Transverse colon (tissue), 4 donors: ENCODE measurements around the gene ATP2B1. TPM values are rescaled to one million over a fixed set of nuclear protein-coding genes. Genes with fewer than 3 reads are reported as not detected.

ENCODE experiments used
- DNase-seq: peaks from one replicate; pipeline ENCODE4 v3.0.0-alpha.2; 2019
- H3K27ac ChIP-seq, 4 donors: fragments of 200-600 bp; sonication (generic); 2 replicates each; pipeline ENCODE4 v1.5.1; 2016 to 2018; ENCODE audit warnings: inconsistent platforms in 4 of 4
- H3K27me3 ChIP-seq: fragments of 200-600 bp; sonication (generic); 2 replicates; pipeline ENCODE4 v1.5.1; 2017; ENCODE audit warnings: inconsistent platforms
- H3K36me3 ChIP-seq, 4 donors: fragments of 200-600 bp; sonication (generic); 2 replicates each; pipeline ENCODE4 v1.5.1; 2017 to 2019; ENCODE audit warnings: inconsistent platforms in 4 of 4
- H3K4me1 ChIP-seq, 4 donors: fragments of 200-600 bp; sonication (generic); 2 replicates each; pipeline ENCODE4 v1.5.1; 2017 to 2020; ENCODE audit warnings: inconsistent platforms in 4 of 4
- H3K4me3 ChIP-seq, 4 donors: fragments of 200-600 bp; sonication (generic); 1 replicate in 1 of 4; 2 replicates in 3 of 4; pipeline versions ENCODE4 v1.5.1 to v1.6.1; 2017 to 2019; ENCODE audit warnings: inconsistent platforms in 4 of 4
- H3K9me3 ChIP-seq, 2 donors: fragments of 200-600 bp; sonication (generic); 2 replicates each; pipeline ENCODE4 v1.5.1; 2017 to 2019; ENCODE audit warnings: inconsistent platforms in 2 of 2
- EP300 ChIP-seq: sonication (generic); formaldehyde crosslinking; IDR thresholded peaks from one replicate; pipeline ENCODE4 v1.6.1; 2017; ENCODE audit warnings: antibody characterized with exemption, low read depth
- POLR2A ChIP-seq: fragments of 450-650 bp; IDR thresholded peaks from one replicate; pipeline ENCODE4 v1.6.1; 2016; ENCODE audit warnings: antibody characterized with exemption, mild to moderate bottlenecking, moderate library complexity
- POLR2AphosphoS5 ChIP-seq, 3 donors: sonication (generic); formaldehyde crosslinking; IDR thresholded peaks; one replicate each; pipeline ENCODE4 v1.6.1; 2016; ENCODE audit warnings: antibody characterized with exemption in 3 of 3
- WGBS, 2 donors: methylation state at CpG; one replicate each; pipeline ENCODE4 v1.1.5; 2018; ENCODE audit warnings: low coverage in 1 of 2; 5-methylcytosine and 5-hydroxymethylcytosine counted together
- in situ Hi-C, 4 donors: fragments of 200-750 bp; cut with MboI; loops; one replicate each; pipeline versions ENCODE4 v1.15.0 to v1.15.1; 2017; ENCODE audit warnings: low sequenced_read_pairs in 3 of 4, low pct_ligation_motif_present in 1 of 4, low pct_unique_long_range_greater_than_20kb in 1 of 4
- intact Hi-C: fragments of 100-400 bp; cut with DNase I; formaldehyde crosslinking; loops from one replicate; pipeline ENCODE4 v1.15.1; 2023; ENCODE audit warnings: low total_unique reads
- total RNA-seq, 4 donors: library from RNA; depleted of rRNA; stranded (reverse); fragments of >200 nt; gene quantifications; one replicate each; pipeline ENCODE4 v1.1.0, GENCODE V29; 2016
- TF ChIP-seq, protein P1 (sequence below), 5 experiments: fragments of 200-600 bp in 3 of 5; fragments of 450-650 bp in 2 of 5; sonication (generic) in 3 of 5; IDR thresholded peaks; 1 replicate in 2 of 5; 2 replicates in 3 of 5; pipeline ENCODE4 v1.5.1; 2016 to 2017; ENCODE audit warnings: antibody characterized with exemption in 5 of 5, inconsistent platforms in 3 of 5, mild to moderate bottlenecking in 2 of 5, moderate library complexity in 1 of 5

Gene ATP2B1
- total RNA-seq, 4 donors from 2014 or later: 52.7 to 235 (median 104) TPM

DNA sequence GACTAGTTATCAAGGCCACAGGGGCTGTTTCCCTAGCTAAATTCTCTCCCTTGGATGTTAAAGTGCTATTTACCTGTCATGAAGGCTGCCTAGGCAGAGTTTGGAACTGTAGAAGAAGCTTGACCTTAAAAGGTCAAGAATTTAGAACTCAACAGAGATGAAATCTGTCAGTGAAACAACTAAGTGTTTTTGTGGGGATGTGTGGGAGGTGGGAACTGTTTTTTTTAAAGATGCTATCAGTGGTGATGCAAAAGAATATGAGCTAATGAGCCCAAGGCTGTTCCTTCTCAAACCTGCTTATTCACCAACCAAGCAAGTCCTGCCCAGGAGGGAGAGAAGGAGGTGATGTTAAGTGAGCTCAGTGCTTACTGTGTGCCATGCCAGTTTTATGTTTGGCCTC, 142.0 kb downstream of the ATP2B1 start:
- H3K27ac ChIP-seq: no peak overlapping the region
- H3K4me1 ChIP-seq: no peaks in the 10 kb centered on the region
- H3K9me3 ChIP-seq: no peaks in the 10 kb centered on the region
- no peaks in the 10 kb centered on the region for H3K27me3 ChIP-seq
- no peak for DNase-seq
- intact Hi-C loops: no loop called here
- no peak for TF ChIP-seq EP300
- TF ChIP-seq, protein P1, sequence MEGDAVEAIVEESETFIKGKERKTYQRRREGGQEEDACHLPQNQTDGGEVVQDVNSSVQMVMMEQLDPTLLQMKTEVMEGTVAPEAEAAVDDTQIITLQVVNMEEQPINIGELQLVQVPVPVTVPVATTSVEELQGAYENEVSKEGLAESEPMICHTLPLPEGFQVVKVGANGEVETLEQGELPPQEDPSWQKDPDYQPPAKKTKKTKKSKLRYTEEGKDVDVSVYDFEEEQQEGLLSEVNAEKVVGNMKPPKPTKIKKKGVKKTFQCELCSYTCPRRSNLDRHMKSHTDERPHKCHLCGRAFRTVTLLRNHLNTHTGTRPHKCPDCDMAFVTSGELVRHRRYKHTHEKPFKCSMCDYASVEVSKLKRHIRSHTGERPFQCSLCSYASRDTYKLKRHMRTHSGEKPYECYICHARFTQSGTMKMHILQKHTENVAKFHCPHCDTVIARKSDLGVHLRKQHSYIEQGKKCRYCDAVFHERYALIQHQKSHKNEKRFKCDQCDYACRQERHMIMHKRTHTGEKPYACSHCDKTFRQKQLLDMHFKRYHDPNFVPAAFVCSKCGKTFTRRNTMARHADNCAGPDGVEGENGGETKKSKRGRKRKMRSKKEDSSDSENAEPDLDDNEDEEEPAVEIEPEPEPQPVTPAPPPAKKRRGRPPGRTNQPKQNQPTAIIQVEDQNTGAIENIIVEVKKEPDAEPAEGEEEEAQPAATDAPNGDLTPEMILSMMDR (IDR thresholded peaks at IDR 0.05): no peak
- no peak for TF ChIP-seq POLR2AphosphoS5 (IDR thresholded peaks at IDR 0.05)
- no peak for TF ChIP-seq POLR2A
- in situ Hi-C loops: loop anchor here in 3 of 4 donors (25.0 kb wide), 4 partner anchors 421 to 1371 kb away; no protein-coding TSS in a partner anchor
- H3K36me3 ChIP-seq: no peaks in the 10 kb centered on the region
- H3K4me3 ChIP-seq: no peak overlapping the region

- Histone ChIP-seq H3K36me3 (no peaks in the 10 kb centered on the region), H3K4me3 (no peak overlapping the region), H3K9me3 (no peaks in the 10 kb centered on the region), H3K27me3 (no peaks in the 10 kb centered on the region), H3K4me1 (no peaks in the 10 kb centered on the region), H3K27ac (no peak overlapping the region)
- no peak for DNase-seq
- TF ChIP-seq EP300 (no peak), POLR2A (no peak), POLR2AphosphoS5 (IDR thresholded peaks at IDR 0.05) (no peak)
- TF ChIP-seq, protein P1 (IDR thresholded peaks at IDR 0.05): no peak
- in situ Hi-C loops: loop anchor here in 3 of 4 donors (25.0 kb wide), 4 partner anchors 422 to 1372 kb away; no protein-coding TSS in a partner anchor
- intact Hi-C loops: no loop called here
Measured at GRCh38 chr12:89565002-89565401, 143.6 kb downstream of the ATP2B1 start.

DNA sequence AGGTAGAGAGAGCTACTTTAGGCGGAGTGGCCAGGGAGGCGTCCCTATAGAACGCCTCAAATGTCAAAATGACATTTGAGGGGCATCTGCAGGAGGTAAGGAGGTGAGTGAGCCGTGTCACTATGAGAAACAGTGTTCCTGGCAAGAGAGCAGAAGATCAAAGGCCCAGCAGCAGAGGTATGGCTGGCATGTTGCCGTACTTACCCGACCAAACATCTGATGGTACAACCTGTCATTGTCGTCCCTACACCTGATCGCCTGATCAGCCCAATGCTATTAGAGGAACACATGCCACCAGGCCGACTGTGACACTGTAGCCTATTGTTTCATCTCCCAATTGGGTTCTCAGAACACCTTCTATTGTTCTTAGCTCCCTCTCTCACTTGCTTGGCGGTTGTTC, 148.9 kb downstream of the ATP2B1 start:
- no peak overlapping the region for H3K27ac ChIP-seq
- H3K36me3 ChIP-seq: no peaks in the 10 kb centered on the region
- WGBS, 2 donors: 83 to 92% methylated on average over 4 to 10 of the region's 10 CpGs
- H3K9me3 ChIP-seq: no peaks in the 10 kb centered on the region
- TF ChIP-seq, protein P1 (IDR thresholded peaks at IDR 0.05): no peak
- TF ChIP-seq POLR2A: no peak
- no peak for TF ChIP-seq EP300
- no peak for TF ChIP-seq POLR2AphosphoS5 (IDR thresholded peaks at IDR 0.05)
- no peak for DNase-seq
- H3K4me3 ChIP-seq: no peak overlapping the region
- intact Hi-C loops: no loop called here
- no peaks in the 10 kb centered on the region for H3K4me1 ChIP-seq
- in situ Hi-C loops: loop anchor here in 3 of 4 donors (25.0 kb wide), 4 partner anchors 428 to 1378 kb away; no protein-coding TSS in a partner anchor
- H3K27me3 ChIP-seq: no peaks in the 10 kb centered on the region

- Histone ChIP-seq H3K4me1 (no peaks in the 10 kb centered on the region), H3K36me3 (no peaks in the 10 kb centered on the region), H3K9me3 (no peaks in the 10 kb centered on the region), H3K27ac (no peak overlapping the region), H3K27me3 (no peaks in the 10 kb centered on the region), H3K4me3 (no peak overlapping the region)
- no peak for TF ChIP-seq POLR2A
- DNase-seq: no peak
- in situ Hi-C loops: loop anchor here in 3 of 4 donors (25.0 kb wide), 4 partner anchors 430 to 1380 kb away; no protein-coding TSS in a partner anchor
- WGBS, 2 donors: 58 to 59% methylated on average over 2 of the region's 2 CpGs
- intact Hi-C loops: no loop called here
Measured at GRCh38 chr12:89556976-89557375, 151.7 kb downstream of the ATP2B1 start.

- no peak for TF ChIP-seq EP300
- no peak for TF ChIP-seq POLR2AphosphoS5 (IDR thresholded peaks at IDR 0.05)
- TF ChIP-seq POLR2A: no peak
- TF ChIP-seq, protein P1 (IDR thresholded peaks at IDR 0.05): no peak
- Histone ChIP-seq H3K4me1 (no peaks in the 10 kb centered on the region), H3K27me3 (no peaks in the 10 kb centered on the region), H3K27ac (no peak overlapping the region), H3K4me3 (no peak overlapping the region), H3K9me3 (no peaks in the 10 kb centered on the region), H3K36me3 (no peaks in the 10 kb centered on the region)
- 8 to 55% methylated on average over 1 of the region's 1 CpG for WGBS, 2 donors
- intact Hi-C loops (no loop called here), in situ Hi-C loops (loop anchor here in 3 of 4 donors (25.0 kb wide), 4 partner anchors 435 to 1385 kb away; no protein-coding TSS in a partner anchor)
- no peak for DNase-seq
Measured at GRCh38 chr12:89552376-89552775, 156.3 kb downstream of the ATP2B1 start.
